Glomerular visceral epithelial cell (primary cell): ENCODE measurements around the gene APOL1.

Experiments
- DNase-seq: peaks from one replicate; pipeline ENCODE4 v3.0.0-alpha.2; 2016; ENCODE audit errors: extremely low spot score

Gene APOL1

DNA sequence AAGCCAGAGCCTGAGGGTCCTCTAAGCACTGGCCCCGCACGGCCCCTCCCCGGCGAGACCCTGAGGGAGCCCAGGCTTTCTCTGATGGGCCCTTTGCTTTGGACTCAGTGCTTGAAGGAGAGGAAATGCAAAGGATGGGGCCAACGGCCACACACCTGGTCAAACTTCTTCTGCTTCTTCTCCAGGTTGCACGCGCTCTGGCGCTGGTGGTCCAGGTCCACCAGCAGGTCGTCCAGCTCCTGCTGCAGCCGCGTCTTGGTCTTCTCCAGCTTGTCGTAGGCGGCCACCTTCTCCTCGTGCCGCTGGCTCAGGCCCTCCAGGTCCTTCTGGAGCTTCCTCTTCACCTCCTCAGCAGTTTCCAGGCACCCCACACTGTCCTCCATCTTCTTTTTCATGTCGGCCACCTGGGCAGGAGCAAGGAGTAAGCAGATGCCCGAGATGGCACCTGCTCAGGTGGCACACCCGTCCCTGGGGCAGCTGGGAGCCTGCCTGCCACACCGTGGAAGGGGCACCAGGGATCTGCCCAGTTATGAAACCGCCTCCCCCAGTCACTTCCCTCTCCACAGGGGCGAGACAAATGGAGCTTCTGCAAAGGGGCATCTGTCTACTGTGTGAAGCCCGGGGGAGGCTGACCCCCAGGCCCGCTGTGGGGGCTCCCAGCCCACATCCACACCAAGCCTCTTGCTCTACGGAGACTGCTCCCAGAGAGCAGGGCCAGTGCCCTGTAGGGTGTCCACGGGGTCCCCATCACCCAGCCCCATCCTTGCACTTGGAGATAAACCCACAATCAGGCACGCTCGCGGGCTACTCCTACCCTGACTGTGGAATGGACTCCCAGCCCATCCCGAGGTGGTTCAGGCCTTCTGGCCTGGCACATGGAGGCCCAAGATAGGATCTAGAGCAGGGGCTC is 39.2 kb downstream of the APOL1 start:
- no peak for DNase-seq

- DNase-seq, result no peak
These were observed 40.0 kb downstream of the APOL1 start for GRCh38 chr22:36292823-36293530.

DNA sequence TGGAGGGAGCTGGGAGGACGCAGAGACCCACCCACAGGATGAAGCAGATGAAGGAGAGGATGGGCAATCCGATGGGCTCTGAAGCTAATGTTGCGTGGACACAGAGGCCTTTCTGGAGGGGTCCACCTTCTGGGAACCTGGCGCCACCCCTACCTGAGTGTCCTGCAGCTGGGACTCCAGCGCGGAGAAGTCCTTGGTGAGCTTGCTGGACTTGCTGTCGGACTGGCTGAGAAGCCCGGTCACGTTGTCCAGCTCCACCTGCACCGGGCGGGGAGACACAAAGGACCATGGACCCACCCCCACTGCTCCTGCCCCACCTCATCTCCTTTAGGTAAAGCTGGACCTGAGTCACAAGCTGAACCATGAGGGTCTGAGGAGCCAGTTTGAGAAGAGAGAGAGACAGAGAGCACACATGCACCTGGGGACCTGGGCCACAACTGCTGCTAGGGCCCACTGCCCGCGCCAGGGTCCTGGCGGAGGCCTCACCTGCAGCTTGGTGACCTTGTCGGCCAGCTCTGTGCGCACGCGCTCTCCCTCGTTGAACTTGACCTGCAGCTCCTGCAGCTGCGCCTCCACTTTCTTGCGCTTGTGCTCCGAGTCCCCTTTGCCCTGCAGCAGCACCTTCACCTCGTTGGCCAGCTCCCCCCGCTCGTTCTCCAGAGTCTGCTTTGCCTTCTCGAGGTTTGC is 40.8 kb downstream of the APOL1 start:
- no peak for DNase-seq

GRCh38 chr22:36294293-36294620 is 41.3 kb downstream of the APOL1 start:
- no peak for DNase-seq

DNA sequence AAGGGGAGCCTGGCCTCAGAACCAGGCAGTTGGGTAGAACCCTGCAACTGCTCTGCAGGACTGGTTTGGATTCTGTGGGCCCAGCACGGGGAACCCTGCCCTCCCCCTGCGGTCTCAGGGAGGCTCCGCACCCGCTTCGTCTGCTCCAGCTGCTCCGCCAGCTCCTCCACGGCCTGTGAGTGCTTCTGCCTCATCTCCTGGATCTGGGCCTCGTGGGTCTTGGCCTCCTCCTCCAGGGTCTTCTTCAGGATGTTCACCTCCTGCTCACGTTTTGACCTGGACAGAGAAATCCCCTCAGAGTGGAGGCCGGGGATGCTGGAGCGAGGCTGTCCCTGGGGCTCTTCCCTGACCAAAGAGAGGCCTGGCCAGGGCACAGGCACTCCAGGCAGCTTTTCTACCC is 41.9 kb downstream of the APOL1 start:
- DNase-seq, result no peak

DNA sequence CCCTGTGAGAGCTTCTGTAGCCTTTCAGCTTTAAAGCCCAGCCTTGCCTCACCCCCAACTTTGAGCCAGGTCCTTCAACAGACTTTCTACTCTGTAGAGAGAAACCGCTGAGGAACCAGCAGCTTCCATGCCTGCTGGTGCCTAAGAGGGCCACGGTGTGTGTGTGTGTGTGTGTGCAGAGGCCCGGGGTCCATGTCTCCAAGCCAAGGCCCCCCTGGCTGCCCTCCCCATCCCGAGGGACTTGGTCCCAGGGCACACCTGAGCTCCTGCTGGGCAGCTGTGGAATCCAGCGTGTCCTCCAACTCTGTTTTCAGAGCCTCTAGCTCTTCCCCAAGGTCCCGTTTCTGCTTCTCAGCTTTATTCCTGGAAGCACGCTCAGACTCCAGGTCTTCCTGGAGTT is 42.3 kb downstream of the APOL1 start:
- DNase-seq, result no peak

DNA sequence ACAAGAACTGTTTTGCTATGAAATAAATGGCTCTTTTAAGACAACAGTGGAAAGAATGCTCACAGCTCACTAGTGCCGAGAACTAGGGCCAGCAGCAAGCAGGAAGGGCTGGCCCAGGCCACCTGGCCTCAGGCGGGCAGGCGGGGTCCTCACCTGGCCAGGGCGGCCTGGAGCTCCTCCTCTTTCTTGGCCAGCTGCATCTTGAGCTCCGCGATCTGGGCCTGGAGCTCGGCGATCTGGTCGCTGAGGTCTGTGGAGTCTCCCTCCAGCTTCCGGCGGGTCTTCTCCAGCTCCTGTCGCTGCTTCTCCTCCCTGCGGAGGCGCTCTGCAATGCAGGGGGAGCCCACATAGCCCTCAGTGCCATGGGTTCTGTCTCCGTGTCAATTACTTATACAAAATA is 43.8 kb downstream of the APOL1 start:
- no peak for DNase-seq

DNA sequence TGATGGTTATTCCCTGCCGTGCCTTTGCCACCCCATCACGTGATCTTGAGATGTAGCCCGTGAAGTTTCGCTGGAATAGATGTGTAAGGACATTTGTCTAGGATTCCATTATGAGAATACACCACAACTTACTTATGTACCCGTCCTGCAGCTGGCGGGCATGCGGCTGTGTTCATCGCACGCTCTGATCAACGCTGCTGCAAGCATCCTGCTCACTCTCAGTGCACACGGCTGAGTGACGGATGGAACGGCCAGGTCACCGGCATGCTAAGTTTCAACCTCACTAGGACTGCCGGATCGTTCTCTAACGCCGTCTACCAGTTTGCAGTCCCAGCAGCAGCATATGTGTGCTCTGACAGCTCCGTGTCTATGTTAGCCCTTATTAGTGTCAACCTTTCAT is 44.6 kb downstream of the APOL1 start:
- no peak for DNase-seq

DNA sequence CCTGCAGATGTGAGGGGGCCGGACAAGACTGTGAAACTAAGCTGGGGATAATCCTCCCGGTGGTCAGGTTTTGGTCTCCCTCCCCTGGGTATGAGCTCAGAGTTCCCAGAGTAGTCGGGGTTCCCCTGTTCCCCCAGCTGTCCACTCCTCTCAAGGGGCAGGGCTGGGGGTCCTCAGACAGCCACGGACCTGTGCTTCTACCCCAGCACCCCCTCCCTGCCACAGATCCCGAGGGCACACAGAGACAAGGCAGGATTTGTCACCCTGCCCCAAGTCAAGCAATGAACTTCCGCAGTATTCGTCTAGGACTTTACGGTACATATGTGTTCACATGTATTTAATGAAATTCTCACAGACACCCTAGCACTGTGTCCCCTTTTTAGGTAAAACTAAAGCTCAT is 45.2 kb downstream of the APOL1 start:
- no peak for DNase-seq

- DNase-seq, result no peak
These were observed 45.7 kb downstream of the APOL1 start for GRCh38 chr22:36298601-36299000.

GRCh38 chr22:36299295-36299694 is 46.4 kb downstream of the APOL1 start:
- no peak for DNase-seq

- DNase-seq, result no peak
These were observed 47.0 kb downstream of the APOL1 start for GRCh38 chr22:36299911-36300310.

- DNase-seq, result no peak
These were observed 47.7 kb downstream of the APOL1 start for GRCh38 chr22:36300396-36301212.

DNA sequence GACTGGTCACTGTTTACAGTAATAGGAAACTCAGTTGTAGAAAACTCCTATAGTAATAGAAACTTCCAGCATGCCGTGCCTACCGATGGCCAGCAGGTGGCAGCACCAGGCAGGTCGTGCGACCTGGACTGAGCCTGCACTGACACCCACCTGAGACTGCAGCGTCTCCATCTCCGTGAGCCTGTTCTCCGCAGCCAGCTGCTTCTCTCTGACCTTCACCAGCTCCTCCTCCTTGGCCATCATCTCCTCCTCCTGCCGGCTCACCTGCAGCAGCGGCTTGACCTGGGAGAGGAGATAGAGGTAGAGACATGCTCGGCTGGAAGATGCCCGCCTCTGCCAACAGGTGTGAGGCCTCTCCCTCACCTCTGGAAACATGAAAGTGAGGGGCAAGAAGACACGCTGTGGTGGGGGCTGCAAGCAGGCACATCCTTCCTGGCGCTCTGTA is 48.5 kb downstream of the APOL1 start:
- peak; percentile 68 for DNase-seq

GRCh38 chr22:36301851-36302250 is 48.9 kb downstream of the APOL1 start:
- DNase-seq, result no peak

GRCh38 chr22:36302439-36303114 is 49.6 kb downstream of the APOL1 start:
- DNase-seq, result no peak

DNA sequence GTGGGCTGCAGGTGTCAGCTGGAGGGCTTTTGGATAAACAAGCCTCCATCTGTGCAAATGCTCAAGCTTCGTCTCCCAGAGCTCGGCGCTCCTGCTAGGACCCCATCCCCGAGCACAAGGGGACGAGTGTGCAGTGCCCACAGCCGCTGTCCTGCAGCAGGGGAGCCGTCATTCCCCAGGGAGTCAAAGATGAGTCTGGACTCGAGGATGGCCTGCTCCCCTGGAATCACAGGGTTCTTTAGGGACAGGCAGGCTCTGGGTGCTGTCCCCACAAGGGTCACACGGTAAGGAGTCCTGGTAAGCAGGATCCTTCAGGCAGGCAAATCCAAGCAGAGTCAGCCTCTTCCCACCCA is 50.2 kb downstream of the APOL1 start:
- DNase-seq, result no peak

DNA sequence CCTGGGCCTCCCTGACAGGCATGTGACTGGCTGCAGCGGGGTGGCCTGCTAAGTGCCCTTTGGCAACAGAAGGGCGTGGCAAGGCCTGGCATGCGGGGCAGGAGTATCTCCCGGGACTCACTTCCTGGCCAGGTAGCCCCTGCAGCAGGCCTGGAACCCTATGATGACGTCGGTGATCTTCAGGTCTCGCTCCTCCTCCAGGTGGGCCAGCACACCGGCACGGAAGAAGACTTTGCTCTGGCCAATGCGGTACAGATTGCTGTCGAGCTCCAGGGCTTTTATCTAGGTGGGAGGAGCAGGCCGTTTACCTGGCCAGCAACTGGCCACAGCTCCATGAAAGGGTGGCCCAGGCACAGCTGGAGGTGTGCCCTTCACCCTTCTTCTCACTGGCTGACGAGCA is 50.9 kb downstream of the APOL1 start:
- no peak for DNase-seq

DNA sequence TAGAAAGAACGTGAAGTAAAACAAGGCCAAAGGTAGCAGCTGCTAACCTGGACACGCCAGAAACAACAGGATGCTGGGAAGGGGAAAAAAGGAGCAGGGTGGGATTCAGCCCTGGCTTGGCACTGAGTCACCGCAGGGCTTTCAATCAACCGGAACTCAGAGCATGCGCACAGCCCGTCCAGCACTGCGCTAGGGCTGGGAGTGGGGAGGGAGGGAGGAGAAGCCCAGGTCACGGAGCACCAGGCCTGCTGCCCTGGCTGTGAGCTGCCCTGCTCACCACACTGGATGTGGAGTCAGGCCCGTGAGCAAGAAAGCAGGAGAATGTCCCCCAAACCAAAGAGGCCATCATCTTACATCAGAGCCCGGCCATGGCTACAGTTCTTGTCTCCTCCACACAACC is 51.5 kb downstream of the APOL1 start:
- DNase-seq, result no peak

- DNase-seq, result no peak
These were observed 52.9 kb downstream of the APOL1 start for GRCh38 chr22:36305813-36306212.

GRCh38 chr22:36306227-36306626 is 53.3 kb downstream of the APOL1 start:
- DNase-seq, result no peak
